CD14-positive monocyte (primary cell): ENCODE measurements around the gene PRTN3. TPM values are rescaled to one million over a fixed set of nuclear protein-coding genes. Genes with fewer than 3 reads are reported as not detected.
A peak's percentile ranks its signal among the peaks of the same experiment; 100 is the strongest.
"Not testable (repeated sequence)": the region's sequence is repeated elsewhere in the genome, so short reads cannot be mapped to it uniquely, and the experiment has no call there.

Source experiments
- DNase-seq, 3 donors: peaks; one replicate each; pipeline ENCODE4 v3.0.0-alpha.2; 2011 to 2022
- H2AFZ ChIP-seq: 2 replicates; pipeline ENCODE4 v1.6.0; 2012; ENCODE audit warnings: mild to moderate bottlenecking, low read depth, low read length, inconsistent platforms; ENCODE audit not compliant: insufficient read depth, poor library complexity, severe bottlenecking
- H3K27ac ChIP-seq, 2 donors: 1 replicate in 1 of 2; 2 replicates in 1 of 2; pipeline ENCODE4 v1.5.1; 2012 to 2013; ENCODE audit warnings: low read length in 2 of 2, control low read depth in 1 of 2, inconsistent platforms in 1 of 2, low read depth in 1 of 2, mild to moderate bottlenecking in 1 of 2
- H3K27me3 ChIP-seq, 2 donors: one replicate each; pipeline versions ENCODE4 v1.6.0 to v1.6.1; 2011 to 2013; ENCODE audit warnings: low read length in 2 of 2; ENCODE audit not compliant: control insufficient read depth in 2 of 2, insufficient read depth in 2 of 2
- H3K36me3 ChIP-seq, 2 donors: replicated peaks in 1 of 2; 1 replicate in 1 of 2; 2 replicates in 1 of 2; pipeline versions ENCODE4 v1.5.1 to v1.6.1; 2012 to 2013; ENCODE audit warnings: low read length in 2 of 2, control low read depth in 1 of 2, inconsistent platforms in 1 of 2, mild to moderate bottlenecking in 1 of 2; ENCODE audit not compliant: insufficient read depth in 2 of 2, control insufficient read depth in 1 of 2
- H3K4me1 ChIP-seq, 2 donors: 1 replicate in 1 of 2; 2 replicates in 1 of 2; pipeline versions ENCODE4 v1.5.1 to v1.6.1; 2012 to 2013; ENCODE audit warnings: low read length in 2 of 2, control low read depth in 1 of 2, inconsistent platforms in 1 of 2, mild to moderate bottlenecking in 1 of 2, moderate library complexity in 1 of 2; ENCODE audit not compliant: insufficient read depth in 2 of 2, control insufficient read depth in 1 of 2
- H3K4me2 ChIP-seq: replicated peaks from 2 replicates; pipeline ENCODE3; 2012; ENCODE audit warnings: low read length, moderate library complexity, mild to moderate bottlenecking; ENCODE audit not compliant: poor library complexity, severe bottlenecking; ENCODE audit errors: extremely low read depth
- H3K4me3 ChIP-seq, 3 experiments: fragments of 200-600 bp in 1 of 3; sonication (generic) in 1 of 3; replicated peaks in 1 of 3; 1 replicate in 2 of 3; 2 replicates in 1 of 3; pipeline ENCODE4 v1.5.1; 2011 to 2013; ENCODE audit warnings: low read length in 3 of 3, mild to moderate bottlenecking in 3 of 3, control low read depth in 2 of 3, low read depth in 2 of 3, inconsistent platforms in 1 of 3, moderate library complexity in 1 of 3
- H3K79me2 ChIP-seq: 2 replicates; pipeline ENCODE4 v1.6.0; 2012; ENCODE audit warnings: mild to moderate bottlenecking, control low read depth, inconsistent platforms, low read length, moderate library complexity; ENCODE audit not compliant: insufficient read depth
- H3K9ac ChIP-seq: 2 replicates; pipeline ENCODE4 v1.6.0; 2017; ENCODE audit warnings: low read length, mild to moderate bottlenecking; ENCODE audit not compliant: insufficient read depth, poor library complexity, severe bottlenecking
- H3K9me3 ChIP-seq, 2 donors: replicated peaks in 1 of 2; 1 replicate in 1 of 2; 2 replicates in 1 of 2; pipeline versions ENCODE4 v1.5.1 to v1.6.1; 2012 to 2013; ENCODE audit warnings: low read length in 2 of 2, control low read depth in 1 of 2; ENCODE audit not compliant: control insufficient read depth in 1 of 2, insufficient read depth in 1 of 2
- H4K20me1 ChIP-seq: 2 replicates; pipeline ENCODE4 v1.6.0; 2012; ENCODE audit warnings: mild to moderate bottlenecking, low read length, control low read depth, moderate library complexity; ENCODE audit not compliant: insufficient read depth
- H3K27ac Mint-ChIP-seq, 7 donors: one replicate each; pipeline ENCODE4 v1.8.0; 2020; ENCODE audit warnings: mild to moderate bottlenecking in 7 of 7, mixed read lengths in 7 of 7, moderate library complexity in 6 of 7, inconsistent platforms in 2 of 7
- H3K27me3 Mint-ChIP-seq, 3 donors: one replicate each; pipeline ENCODE4 v1.8.0; 2021 to 2022; ENCODE audit warnings: low read depth in 3 of 3, mild to moderate bottlenecking in 3 of 3, mixed read lengths in 3 of 3, moderate library complexity in 3 of 3, inconsistent platforms in 1 of 3
- H3K36me3 Mint-ChIP-seq, 2 donors: one replicate each; pipeline ENCODE4 v1.8.0; 2020; ENCODE audit warnings: mixed read lengths in 2 of 2, inconsistent platforms in 1 of 2, mild to moderate bottlenecking in 1 of 2
- H3K4me1 Mint-ChIP-seq: one replicate; pipeline ENCODE4 v1.8.0; 2020; ENCODE audit warnings: mild to moderate bottlenecking, mixed read lengths
- H3K4me3 Mint-ChIP-seq, 2 donors: one replicate each; pipeline ENCODE4 v1.8.0; 2020; ENCODE audit warnings: mild to moderate bottlenecking in 2 of 2, mixed read lengths in 2 of 2, moderate library complexity in 1 of 2
- H3K9me3 Mint-ChIP-seq, 7 donors: one replicate each; pipeline ENCODE4 v1.8.0; 2020 to 2022; ENCODE audit warnings: mixed read lengths in 7 of 7, mild to moderate bottlenecking in 6 of 7, moderate library complexity in 6 of 7, inconsistent platforms in 2 of 7
- WGBS: methylation state at CpG from one replicate; pipeline ENCODE4 v1.1.5; 2013; ENCODE audit warnings: missing lambda C conversion rate; ENCODE audit not compliant: insufficient coverage; 5-methylcytosine and 5-hydroxymethylcytosine counted together
- intact Hi-C, 2 donors: fragments of 100-400 bp; cut with micrococcal nuclease; formaldehyde crosslinking; loops; one replicate each; pipeline versions ENCODE4 v1.15.0 to v1.15.1; 2023
- polyA plus RNA-seq, 3 donors: library from polyadenylated mRNA; depleted of rRNA in 1 of 3; unstranded in 2 of 3; stranded (reverse) in 1 of 3; fragments of 300-500 nt in 2 of 3; fragments of >200 nt in 1 of 3; fragmentation: Illumina TruSeq in 2 of 3; gene quantifications; 1 replicate in 2 of 3; 2 replicates in 1 of 3; pipeline ENCODE4 v1.2.3, GENCODE V29; 2012 to 2021
- TF ChIP-seq, protein P1 (sequence below): fragments of 200-600 bp; IDR thresholded peaks from one replicate; pipeline ENCODE4 v1.8.0; 2022; ENCODE audit warnings: antibody characterized with exemption, mild to moderate bottlenecking

Gene PRTN3
- polyA plus RNA-seq, 3 donors, result 0.11 TPM; not detected in 2

DNA sequence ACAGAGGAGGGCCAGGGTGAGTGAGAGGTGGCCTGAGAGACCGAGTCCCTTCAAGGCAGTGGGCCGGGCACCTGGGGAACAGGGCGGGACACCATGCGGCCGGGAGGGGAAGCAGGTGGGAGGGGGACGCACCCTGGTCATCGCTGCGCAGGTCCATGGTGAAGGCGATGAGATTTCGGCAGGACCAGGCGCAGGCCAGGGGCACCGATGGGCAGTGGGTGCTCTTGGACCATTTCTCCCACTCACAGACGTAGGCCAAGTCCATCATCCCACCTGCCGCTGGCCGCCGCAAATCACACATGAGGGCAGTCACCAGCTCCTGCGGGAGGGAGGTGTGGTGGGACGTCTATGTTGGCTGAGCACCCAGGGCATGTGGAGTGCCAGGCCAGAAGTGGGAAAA lies 50.0 kb downstream of the PRTN3 start:
- H3K9ac ChIP-seq, result no peak overlapping the region
- H3K9me3 ChIP-seq, result no peaks in the 10 kb centered on the region
- Mint-ChIP-seq H3K27ac (no peak overlapping the region), H3K9me3 (no peaks in the 10 kb centered on the region), H3K36me3 (peaks cover 18 to 52% of the 10 kb centered on the region in 2 donors), H3K27me3 (no peaks in the 10 kb centered on the region), H3K4me1 (peaks cover 24% of the 10 kb centered on the region), H3K4me3 (no peak overlapping the region)
- H3K27me3 ChIP-seq, result no peaks in the 10 kb centered on the region
- peaks cover 6% of the 10 kb centered on the region for H4K20me1 ChIP-seq
- H3K79me2 ChIP-seq, result peaks cover 13% of the 10 kb centered on the region
- H3K27ac ChIP-seq, result no peak overlapping the region
- no peak overlapping the region for H3K4me3 ChIP-seq
- intact Hi-C loops, result no loop called here
- H3K4me1 ChIP-seq, result peaks cover 15 to 19% of the 10 kb centered on the region in 2 donors
- DNase-seq, result no peak
- peaks cover 16 to 36% of the 10 kb centered on the region in 2 donors for H3K36me3 ChIP-seq
- H3K4me2 ChIP-seq, result no peak overlapping the region
- TF ChIP-seq, protein P1, sequence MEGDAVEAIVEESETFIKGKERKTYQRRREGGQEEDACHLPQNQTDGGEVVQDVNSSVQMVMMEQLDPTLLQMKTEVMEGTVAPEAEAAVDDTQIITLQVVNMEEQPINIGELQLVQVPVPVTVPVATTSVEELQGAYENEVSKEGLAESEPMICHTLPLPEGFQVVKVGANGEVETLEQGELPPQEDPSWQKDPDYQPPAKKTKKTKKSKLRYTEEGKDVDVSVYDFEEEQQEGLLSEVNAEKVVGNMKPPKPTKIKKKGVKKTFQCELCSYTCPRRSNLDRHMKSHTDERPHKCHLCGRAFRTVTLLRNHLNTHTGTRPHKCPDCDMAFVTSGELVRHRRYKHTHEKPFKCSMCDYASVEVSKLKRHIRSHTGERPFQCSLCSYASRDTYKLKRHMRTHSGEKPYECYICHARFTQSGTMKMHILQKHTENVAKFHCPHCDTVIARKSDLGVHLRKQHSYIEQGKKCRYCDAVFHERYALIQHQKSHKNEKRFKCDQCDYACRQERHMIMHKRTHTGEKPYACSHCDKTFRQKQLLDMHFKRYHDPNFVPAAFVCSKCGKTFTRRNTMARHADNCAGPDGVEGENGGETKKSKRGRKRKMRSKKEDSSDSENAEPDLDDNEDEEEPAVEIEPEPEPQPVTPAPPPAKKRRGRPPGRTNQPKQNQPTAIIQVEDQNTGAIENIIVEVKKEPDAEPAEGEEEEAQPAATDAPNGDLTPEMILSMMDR, result no peak
- no peak overlapping the region for H2AFZ ChIP-seq
- WGBS, result 93% methylated on average over 11 of the region's 18 CpGs

DNA sequence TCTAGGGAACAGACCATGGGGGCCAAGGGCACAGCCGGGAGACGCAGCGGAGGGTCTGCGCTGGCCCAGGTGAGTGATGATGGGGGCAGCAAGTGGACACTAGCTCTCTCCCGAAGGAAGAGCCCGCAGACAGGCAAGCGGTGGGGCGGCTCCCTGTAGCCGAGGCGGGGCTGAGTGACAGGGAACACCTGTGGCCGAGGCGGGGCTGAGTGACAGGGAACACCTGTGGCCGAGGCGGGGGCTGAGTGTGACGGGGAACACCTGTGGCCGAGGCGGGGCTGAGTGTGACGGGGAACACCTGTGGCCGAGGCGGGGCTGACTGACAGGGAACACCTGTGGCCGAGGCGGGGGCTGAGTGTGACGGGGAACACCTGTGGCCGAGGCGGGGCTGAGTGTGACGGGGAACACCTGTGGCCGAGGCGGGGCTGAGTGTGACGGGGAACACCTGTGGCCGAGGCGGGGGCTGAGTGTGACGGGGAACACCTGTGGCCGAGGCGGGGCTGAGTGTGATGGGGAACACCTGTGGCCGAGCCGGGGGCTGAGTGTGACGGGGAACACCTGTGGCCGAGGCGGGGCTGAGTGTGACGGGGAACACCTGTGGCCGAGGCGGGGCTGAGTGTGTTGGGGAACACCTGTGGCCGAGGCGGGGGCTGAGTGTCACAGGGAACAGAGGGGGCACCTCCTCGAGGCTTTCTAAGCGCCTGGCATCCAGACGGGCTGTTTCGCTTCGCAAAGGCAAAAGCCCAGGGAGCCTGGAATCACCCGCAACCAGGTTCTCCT lies 50.8 kb downstream of the PRTN3 start:
- Mint-ChIP-seq H3K4me3 (peak overlapping the region in 1 of 2 donors; percentile 80), H3K36me3 (peaks cover 14 to 49% of the 10 kb centered on the region in 2 donors), H3K4me1 (peaks cover 24% of the 10 kb centered on the region), H3K27ac (peak overlapping the region in 4 of 7 donors; percentile 70 to 91 (median 84))
- H3K27me3 ChIP-seq, DNase-seq, H3K9me3 ChIP-seq, H3K27me3 Mint-ChIP-seq, H2AFZ ChIP-seq, H3K9me3 Mint-ChIP-seq: not testable (repeated sequence)
- peaks cover 15 to 19% of the 10 kb centered on the region in 2 donors for H3K4me1 ChIP-seq
- peak overlapping the region; percentile 16 to 95 for H3K27ac ChIP-seq
- peaks cover 11% of the 10 kb centered on the region for H4K20me1 ChIP-seq
- peak overlapping the region; percentile 91 for H3K4me2 ChIP-seq
- H3K9ac ChIP-seq, result peak overlapping the region; percentile 77
- H3K79me2 ChIP-seq, result peaks cover 13% of the 10 kb centered on the region
- intact Hi-C loops, result loop anchor here in 1 of 2 donors (2.0 kb wide), 1 partner anchor 17 kb away; no protein-coding TSS in a partner anchor
- WGBS, result 94% methylated on average over 36 of the region's 50 CpGs
- peak overlapping the region in 1 of 3 experiments; percentile 85 for H3K4me3 ChIP-seq
- H3K36me3 ChIP-seq, result peaks cover 11 to 32% of the 10 kb centered on the region in 2 donors
